Measurements from ENCODE around the gene SAC3D1. TPM values are rescaled to one million over a fixed set of nuclear protein-coding genes. Genes with fewer than 3 reads are reported as not detected.

The SAC3D1 gene
- polyA plus RNA-seq, 1 of the 3 experiments (the other 2 are of a cell fraction): 22.5 TPM

- POLR2A ChIA-PET: no interaction called here
These were observed 28.2 kb downstream of the SAC3D1 start for GRCh38 chr11:65069217-65069616.

DNA sequence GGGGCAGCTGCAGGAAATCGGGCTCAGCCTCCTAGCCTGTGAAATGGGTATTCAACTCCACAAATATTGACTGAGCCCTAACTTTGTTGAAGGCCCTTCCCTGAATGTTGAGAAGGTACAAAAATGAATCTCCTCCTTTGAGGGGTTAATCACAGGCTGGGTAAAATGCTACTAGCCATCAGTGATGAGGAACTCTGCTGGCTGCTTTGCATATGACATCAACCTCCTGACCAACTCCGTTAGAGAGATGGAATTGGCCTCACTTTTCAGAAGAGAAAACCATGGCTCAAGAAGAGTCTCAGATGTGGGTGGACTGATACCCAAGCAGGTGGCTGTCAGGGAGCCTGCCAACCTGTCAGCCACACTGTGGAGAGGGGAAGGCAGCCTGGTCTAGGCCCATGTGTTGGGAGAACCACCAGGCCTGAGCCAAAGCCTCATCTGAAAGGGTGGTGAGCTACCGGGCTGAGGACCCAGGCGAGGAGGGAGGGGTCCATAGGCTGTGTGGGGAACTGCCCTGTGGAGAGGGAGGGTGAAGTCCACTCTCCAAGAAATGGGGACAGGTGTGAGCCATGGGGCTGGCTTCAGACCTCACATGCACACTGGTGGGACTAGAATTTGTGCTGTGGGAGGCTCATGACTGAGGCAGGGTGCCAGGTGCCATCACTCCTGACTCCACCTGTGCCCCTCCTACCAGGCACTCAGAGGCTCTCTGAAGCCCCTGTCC, 31.1 kb downstream of the SAC3D1 start:
- 68% methylated on average over 2 of the region's 4 CpGs for WGBS (ENCODE audit: low lambda C conversion rate)

More at GRCh38 chr11:65069217-65069616, 28.2 kb downstream of the SAC3D1 start:
- WGBS (ENCODE audit: low lambda C conversion rate): 71% methylated on average over 9 of the region's 9 CpGs
- no peaks in the 10 kb centered on the region for H3K79me2 ChIP-seq (ENCODE audit: insufficient read depth)
- no peak overlapping the region for H3K4me2 ChIP-seq
- no peak for DNase-seq
- H3K36me3 ChIP-seq (replicated peaks in 1 of 2; ENCODE audit: control insufficient read depth in 1 of 2, insufficient read depth in 2 of 2, low read length in 1 of 2): no peaks in the 10 kb centered on the region
- H3K27ac ChIP-seq (ENCODE audit: low read depth in 2 of 2, low read length in 1 of 2): no peak overlapping the region
- CTCF ChIA-PET: interaction anchor here (1.1 to 1.8 kb wide), 2 partner anchors 9 to 55 kb away, joined by 3 to 5 read pairs; partner anchors contain the start of gene ARL2
- H3K9me2 ChIP-seq: no peaks in the 10 kb centered on the region
- H3K9ac ChIP-seq: no peak overlapping the region
- H3K9me3 ChIP-seq: no peaks in the 10 kb centered on the region
- H2AFZ ChIP-seq (ENCODE audit: low read depth): no peak overlapping the region
- H3F3A ChIP-seq (replicated peaks; ENCODE audit: insufficient read depth): no peaks in the 10 kb centered on the region
- no peaks in the 10 kb centered on the region; a peak in 1 of 4 replicates for H3K4me1 ChIP-seq (ENCODE audit: control insufficient read depth in 1 of 2, insufficient read depth in 2 of 2, low read depth in 1 of 2, low read length in 1 of 2)
- no peaks in the 10 kb centered on the region for H3K27me3 ChIP-seq (ENCODE audit: insufficient read depth)
- TF ChIP-seq MAX (IDR thresholded peaks at IDR 0.05; ENCODE audit: low read depth) (no peak), YY1 (IDR thresholded peaks at IDR 0.05; ENCODE audit: low read depth) (no peak), MXI1 (IDR thresholded peaks at IDR 0.05; ENCODE audit: low read depth, low read length) (no peak), POLR2AphosphoS5 (IDR thresholded peaks at IDR 0.05; ENCODE audit: low read depth, low read length) (no peak)
- TF ChIP-seq, protein P1, sequence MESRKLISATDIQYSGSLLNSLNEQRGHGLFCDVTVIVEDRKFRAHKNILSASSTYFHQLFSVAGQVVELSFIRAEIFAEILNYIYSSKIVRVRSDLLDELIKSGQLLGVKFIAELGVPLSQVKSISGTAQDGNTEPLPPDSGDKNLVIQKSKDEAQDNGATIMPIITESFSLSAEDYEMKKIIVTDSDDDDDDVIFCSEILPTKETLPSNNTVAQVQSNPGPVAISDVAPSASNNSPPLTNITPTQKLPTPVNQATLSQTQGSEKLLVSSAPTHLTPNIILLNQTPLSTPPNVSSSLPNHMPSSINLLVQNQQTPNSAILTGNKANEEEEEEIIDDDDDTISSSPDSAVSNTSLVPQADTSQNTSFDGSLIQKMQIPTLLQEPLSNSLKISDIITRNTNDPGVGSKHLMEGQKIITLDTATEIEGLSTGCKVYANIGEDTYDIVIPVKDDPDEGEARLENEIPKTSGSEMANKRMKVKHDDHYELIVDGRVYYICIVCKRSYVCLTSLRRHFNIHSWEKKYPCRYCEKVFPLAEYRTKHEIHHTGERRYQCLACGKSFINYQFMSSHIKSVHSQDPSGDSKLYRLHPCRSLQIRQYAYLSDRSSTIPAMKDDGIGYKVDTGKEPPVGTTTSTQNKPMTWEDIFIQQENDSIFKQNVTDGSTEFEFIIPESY (IDR thresholded peaks at IDR 0.05; ENCODE audit: borderline replicate concordance, low read depth): no peak
- H4K20me1 ChIP-seq (ENCODE audit: insufficient read depth): no peaks in the 10 kb centered on the region
- H3K4me3 ChIP-seq (ENCODE audit: low read depth in 2 of 2, low read length in 1 of 2): no peak overlapping the region

More for the DNA sequence above, 31.1 kb downstream of the SAC3D1 start:
- H3K4me2 ChIP-seq: no peak overlapping the region
- peaks cover 2% of the 10 kb centered on the region for H3F3A ChIP-seq (replicated peaks; ENCODE audit: insufficient read depth)
- H3K9me3 ChIP-seq: no peaks in the 10 kb centered on the region
- DNase-seq: no peak
- no peaks in the 10 kb centered on the region for H3K9me2 ChIP-seq
- TF ChIP-seq YY1 (IDR thresholded peaks at IDR 0.05; ENCODE audit: low read depth) (no peak), SIN3A (IDR thresholded peaks at IDR 0.05; ENCODE audit: borderline replicate concordance, low read depth, low read length) (no peak), TAF1 (IDR thresholded peaks at IDR 0.05; ENCODE audit: borderline replicate concordance, low read depth, low read length) (no peak), TEAD4 (IDR thresholded peaks at IDR 0.05; ENCODE audit: borderline replicate concordance, insufficient read depth) (no peak), CTCF (IDR thresholded peaks at IDR 0.05) (no peak), EP300 (IDR thresholded peaks at IDR 0.05; ENCODE audit: borderline replicate concordance in 1 of 2, low read depth in 1 of 2, low read length in 1 of 2) (no peak), MEF2A (IDR thresholded peaks at IDR 0.05; ENCODE audit: borderline replicate concordance, low read depth) (no peak)
- H3K36me3 ChIP-seq (replicated peaks in 1 of 2; ENCODE audit: control insufficient read depth in 1 of 2, insufficient read depth in 2 of 2, low read length in 1 of 2): no peaks in the 10 kb centered on the region
- H3K79me2 ChIP-seq (ENCODE audit: insufficient read depth): no peaks in the 10 kb centered on the region
- CTCF ChIA-PET: interaction anchor here (1.3 kb wide), 1 partner anchor 58 kb away, joined by 3 read pairs; the partner anchor contains the start of gene ARL2
- no peaks in the 10 kb centered on the region for H3K27me3 ChIP-seq (ENCODE audit: insufficient read depth)
- no peak overlapping the region for H2AFZ ChIP-seq (ENCODE audit: low read depth)
- H3K9ac ChIP-seq: no peak overlapping the region
- no peak overlapping the region for H3K27ac ChIP-seq (ENCODE audit: low read depth in 2 of 2, low read length in 1 of 2)
- no peaks in the 10 kb centered on the region; the same call in 1 of the 2 replicates for H4K20me1 ChIP-seq (ENCODE audit: insufficient read depth)
- no peaks in the 10 kb centered on the region for H3K4me1 ChIP-seq (ENCODE audit: control insufficient read depth in 1 of 2, insufficient read depth in 2 of 2, low read depth in 1 of 2, low read length in 1 of 2)
- no peak overlapping the region for H3K4me3 ChIP-seq (ENCODE audit: low read depth in 2 of 2, low read length in 1 of 2)
- POLR2A ChIA-PET: no interaction called here

All from SK-N-SH (cell line).